Ectodermal cell (in vitro differentiated cells): ENCODE results near the gene TIMM22.

ENCODE experiments used
- H3K27ac ChIP-seq: 2 replicates; pipeline ENCODE4 v1.7.0; 2013; ENCODE audit warnings: mild to moderate bottlenecking, low read depth, low read length; ENCODE audit not compliant: insufficient read depth, poor library complexity, severe bottlenecking
- H3K27me3 ChIP-seq: 2 replicates; pipeline ENCODE4 v1.7.0; 2013; ENCODE audit warnings: mild to moderate bottlenecking, low read length; ENCODE audit not compliant: insufficient read depth, control insufficient read depth, poor library complexity, severe bottlenecking
- H3K36me3 ChIP-seq: one replicate; pipeline ENCODE4 v1.7.0; 2013; ENCODE audit warnings: low read length; ENCODE audit not compliant: control insufficient read depth, insufficient read depth
- H3K4me1 ChIP-seq: one replicate; pipeline ENCODE4 v1.7.0; 2013; ENCODE audit warnings: low read length; ENCODE audit not compliant: control insufficient read depth, insufficient read depth
- H3K4me3 ChIP-seq: 2 replicates; pipeline ENCODE4 v1.7.0; 2013; ENCODE audit warnings: low read depth, low read length, control low read depth; ENCODE audit not compliant: insufficient read depth
- H3K9me3 ChIP-seq: 2 replicates; pipeline ENCODE4 v1.7.0; 2013; ENCODE audit warnings: mild to moderate bottlenecking, low read length, moderate library complexity; ENCODE audit not compliant: control insufficient read depth
- WGBS, 2 experiments: methylation state at CpG; one replicate each; pipeline ENCODE4 v1.1.7; 2013; ENCODE audit warnings: missing lambda C conversion rate in 2 of 2; 5-methylcytosine and 5-hydroxymethylcytosine counted together

TIMM22 gene

GRCh38 chr17:958712-959451, 38.0 kb upstream of the TIMM22 start:
- 91% methylated on average over 29 to 31 of the region's 31 CpGs for WGBS, 2 experiments
- Histone ChIP-seq H3K4me1 (peaks cover 14% of the 10 kb centered on the region), H3K27ac (no peak overlapping the region), H3K4me3 (no peak overlapping the region), H3K27me3 (no peaks in the 10 kb centered on the region), H3K36me3 (no peaks in the 10 kb centered on the region), H3K9me3 (no peaks in the 10 kb centered on the region)

- no peak overlapping the region for H3K4me3 ChIP-seq
- no peaks in the 10 kb centered on the region for H3K36me3 ChIP-seq
- peaks cover 27% of the 10 kb centered on the region for H3K4me1 ChIP-seq
- no peak overlapping the region for H3K27ac ChIP-seq
- WGBS, 2 experiments, result 82% methylated on average over 7 to 8 of the region's 8 CpGs
- H3K9me3 ChIP-seq, result no peaks in the 10 kb centered on the region
- no peaks in the 10 kb centered on the region for H3K27me3 ChIP-seq
Observed at GRCh38 chr17:962166-962565, 34.8 kb upstream of the TIMM22 start.

GRCh38 chr17:962670-963069, 34.3 kb upstream of the TIMM22 start:
- H3K4me3 ChIP-seq, result no peak overlapping the region
- WGBS, 2 experiments, result 4 to 7% methylated on average over 11 of the region's 11 CpGs
- H3K27ac ChIP-seq, result peak overlapping the region; percentile 38
- H3K36me3 ChIP-seq, result no peaks in the 10 kb centered on the region
- no peaks in the 10 kb centered on the region for H3K27me3 ChIP-seq
- H3K4me1 ChIP-seq, result peaks cover 27% of the 10 kb centered on the region
- H3K9me3 ChIP-seq, result no peaks in the 10 kb centered on the region

- WGBS, 2 experiments, result 64 to 68% methylated on average over 14 of the region's 14 CpGs
Observed at GRCh38 chr17:964876-965275, 32.1 kb upstream of the TIMM22 start.

GRCh38 chr17:965311-965989, 31.5 kb upstream of the TIMM22 start:
- Histone ChIP-seq H3K36me3 (no peaks in the 10 kb centered on the region), H3K27me3 (no peaks in the 10 kb centered on the region), H3K9me3 (no peaks in the 10 kb centered on the region), H3K4me1 (peaks cover 38% of the 10 kb centered on the region), H3K27ac (no peak overlapping the region), H3K4me3 (no peak overlapping the region)
- WGBS, 2 experiments, result 83 to 87% methylated on average over 12 of the region's 12 CpGs

More at GRCh38 chr17:964876-965275, 32.1 kb upstream of the TIMM22 start:
- peaks cover 33% of the 10 kb centered on the region for H3K4me1 ChIP-seq
- H3K4me3 ChIP-seq, result no peak overlapping the region
- no peaks in the 10 kb centered on the region for H3K27me3 ChIP-seq
- no peaks in the 10 kb centered on the region for H3K36me3 ChIP-seq
- no peaks in the 10 kb centered on the region for H3K9me3 ChIP-seq
- no peak overlapping the region for H3K27ac ChIP-seq

- Histone ChIP-seq H3K4me1 (peaks cover 39% of the 10 kb centered on the region), H3K36me3 (no peaks in the 10 kb centered on the region), H3K4me3 (no peak overlapping the region), H3K9me3 (no peaks in the 10 kb centered on the region), H3K27me3 (no peaks in the 10 kb centered on the region), H3K27ac (no peak overlapping the region)
- 95 to 97% methylated on average over 9 of the region's 9 CpGs for WGBS, 2 experiments
Observed at GRCh38 chr17:967122-967521, 29.8 kb upstream of the TIMM22 start.

GRCh38 chr17:968812-969730, 27.9 kb upstream of the TIMM22 start:
- no peaks in the 10 kb centered on the region for H3K27me3 ChIP-seq
- 93 to 95% methylated on average over 24 of the region's 24 CpGs for WGBS, 2 experiments
- H3K4me3 ChIP-seq, result no peak overlapping the region
- no peaks in the 10 kb centered on the region for H3K36me3 ChIP-seq
- H3K9me3 ChIP-seq, result no peaks in the 10 kb centered on the region
- H3K27ac ChIP-seq, result no peak overlapping the region
- H3K4me1 ChIP-seq, result peaks cover 29% of the 10 kb centered on the region

GRCh38 chr17:969811-970355, 27.0 kb upstream of the TIMM22 start:
- peaks cover 21% of the 10 kb centered on the region for H3K4me1 ChIP-seq
- H3K9me3 ChIP-seq, result no peaks in the 10 kb centered on the region
- no peak overlapping the region for H3K4me3 ChIP-seq
- no peaks in the 10 kb centered on the region for H3K27me3 ChIP-seq
- H3K36me3 ChIP-seq, result no peaks in the 10 kb centered on the region
- 77% methylated on average over 18 of the region's 18 CpGs for WGBS, 2 experiments
- H3K27ac ChIP-seq, result no peak overlapping the region

GRCh38 chr17:970364-970763, 26.6 kb upstream of the TIMM22 start:
- 76 to 80% methylated on average over 9 of the region's 9 CpGs for WGBS, 2 experiments
- H3K4me1 ChIP-seq, result peaks cover 16% of the 10 kb centered on the region
- H3K9me3 ChIP-seq, result no peaks in the 10 kb centered on the region
- no peaks in the 10 kb centered on the region for H3K27me3 ChIP-seq
- H3K4me3 ChIP-seq, result no peak overlapping the region
- H3K27ac ChIP-seq, result no peak overlapping the region
- no peaks in the 10 kb centered on the region for H3K36me3 ChIP-seq
